Glomerular visceral epithelial cell (primary cell): ENCODE data around the gene THOC6.
"Not testable (repeated sequence)": the region's sequence is repeated elsewhere in the genome, so short reads cannot be mapped to it uniquely, and the experiment has no call there.

ENCODE experiments used
- DNase-seq: peaks from one replicate; pipeline ENCODE4 v3.0.0-alpha.2; 2016; ENCODE audit errors: extremely low spot score

THOC6 gene

DNA sequence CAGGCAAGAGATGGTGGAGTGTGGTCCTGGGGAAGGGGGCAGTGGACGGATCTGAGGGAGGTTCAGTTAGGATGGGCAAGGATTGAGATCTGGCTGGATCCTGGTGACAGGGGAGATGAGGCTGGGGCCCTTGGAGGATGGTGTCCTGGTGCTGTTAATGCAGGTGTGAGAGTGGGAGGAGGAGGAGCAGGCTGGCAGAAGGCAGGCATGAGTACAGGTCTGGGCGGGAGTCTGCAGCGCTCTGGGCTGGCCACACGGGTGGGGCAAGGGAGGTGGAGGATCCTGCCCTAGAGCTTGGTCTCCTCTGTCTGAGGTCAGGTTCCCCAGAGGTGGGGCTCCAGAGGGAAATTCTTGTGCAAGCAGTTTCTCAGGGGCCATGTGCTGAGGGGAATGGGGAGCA lies 48.3 kb downstream of the THOC6 start:
- DNase-seq = not testable (repeated sequence)

- DNase-seq = not testable (repeated sequence)
Measured at GRCh38 chr16:3072576-3073263, 48.9 kb downstream of the THOC6 start.

DNA sequence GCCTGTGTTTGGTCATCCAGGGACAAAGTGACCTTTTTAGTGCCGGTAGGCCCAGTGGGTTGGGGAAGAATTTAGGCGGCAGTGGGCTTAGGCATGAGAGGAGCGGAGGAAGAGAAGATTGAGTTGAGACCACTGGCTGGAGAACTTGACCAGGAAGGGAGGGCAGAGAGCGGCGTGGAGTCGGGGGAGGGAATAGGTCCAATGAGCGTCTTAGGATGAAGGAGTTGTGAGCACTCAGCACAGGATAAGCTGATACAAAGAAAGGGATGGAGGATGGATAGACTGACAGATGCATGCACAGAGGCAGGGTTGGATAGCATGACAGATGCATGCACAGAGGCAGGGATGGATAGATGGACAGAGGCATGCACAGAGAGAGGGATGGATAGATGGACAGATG lies 49.6 kb downstream of the THOC6 start:
- no peak for DNase-seq

GRCh38 chr16:3074860-3075522 lies 51.2 kb downstream of the THOC6 start:
- no peak for DNase-seq

DNA sequence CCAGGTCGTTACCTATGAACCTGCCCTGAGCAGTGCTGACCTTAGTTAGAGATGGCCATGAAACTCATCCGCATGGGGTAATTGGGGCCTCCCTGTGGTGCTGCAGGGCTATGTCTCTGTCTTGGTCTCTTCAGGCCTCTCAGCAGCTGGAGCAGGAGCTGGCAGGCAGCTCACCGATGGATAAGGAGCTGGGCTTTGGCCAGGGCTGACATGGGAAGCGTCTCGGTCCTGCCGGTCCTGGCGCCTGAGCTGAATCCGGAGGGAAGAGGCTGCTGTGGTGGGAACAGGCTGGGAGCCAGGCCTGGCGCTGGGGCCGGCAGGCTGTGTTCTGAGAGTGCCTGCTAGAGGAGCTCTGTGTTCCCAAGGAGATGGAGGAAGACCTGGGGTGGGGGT lies 51.7 kb downstream of the THOC6 start:
- no peak for DNase-seq

GRCh38 chr16:3075946-3076345 lies 52.1 kb downstream of the THOC6 start:
- not testable (repeated sequence) for DNase-seq

DNA sequence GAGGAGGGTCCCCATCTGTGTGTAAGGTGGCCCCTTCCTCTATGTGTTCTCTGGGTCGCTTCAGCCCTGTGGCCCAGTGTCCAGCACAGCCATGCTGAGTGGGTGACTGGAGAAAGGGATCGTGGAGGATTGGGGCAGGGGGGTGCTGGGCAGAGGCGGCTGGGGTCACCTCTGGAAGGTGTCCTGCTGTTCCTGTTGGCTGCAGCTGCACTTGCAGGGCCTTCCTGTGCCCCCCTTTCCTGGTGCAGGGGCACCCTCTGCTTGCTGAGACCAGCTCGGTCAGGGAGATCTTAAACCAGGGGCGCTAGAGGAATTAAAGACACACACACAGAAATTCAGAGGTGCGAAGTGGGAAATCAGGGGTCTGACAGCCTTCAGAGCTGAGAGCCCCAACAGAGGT lies 52.7 kb downstream of the THOC6 start:
- no peak for DNase-seq
